Activated T-helper 2 cell treated with anti-CD3 and anti-CD28 coated beads, Interferon-gamma antibody, Interleukin-2, Interleukin-4, amounts not matched to agents 10 μg/mL and 5 μg/mL and 100 μg/mL, durations not matched to agents 14 hours and 24 hours and 36 hours (primary cell): Measurements from ENCODE around the gene KIR3DL1. TPM values are rescaled to one million over a fixed set of nuclear protein-coding genes. Genes with fewer than 3 reads are reported as not detected.
"Not testable (repeated sequence)": the region's sequence is repeated elsewhere in the genome, so short reads cannot be mapped to it uniquely, and the experiment has no call there.

ENCODE experiments used
- DNase-seq: peaks from one replicate; pipeline ENCODE4 v3.0.0; 2021; ENCODE audit warnings: low spot score
- H3K27ac Mint-ChIP-seq: one replicate; pipeline ENCODE4 v1.8.0; 2021; ENCODE audit warnings: mixed read lengths
- H3K27me3 Mint-ChIP-seq: one replicate; pipeline ENCODE4 v1.8.0; 2021; ENCODE audit warnings: low read depth, mixed read lengths
- H3K36me3 Mint-ChIP-seq: one replicate; pipeline ENCODE4 v1.8.0; 2021; ENCODE audit warnings: low read depth, mixed read lengths
- H3K4me1 Mint-ChIP-seq: one replicate; pipeline ENCODE4 v1.8.0; 2021; ENCODE audit warnings: low read depth, mixed read lengths
- H3K4me3 Mint-ChIP-seq: one replicate; pipeline ENCODE4 v1.8.0; 2021; ENCODE audit warnings: low read depth, mild to moderate bottlenecking, moderate library complexity, mixed read lengths
- H3K9me3 Mint-ChIP-seq: one replicate; pipeline ENCODE4 v1.8.0; 2021; ENCODE audit warnings: mixed read lengths
- intact Hi-C: fragments of 100-400 bp; cut with micrococcal nuclease; formaldehyde crosslinking; loops from one replicate; pipeline ENCODE4 v1.15.1; 2023
- total RNA-seq: library from RNA; stranded (reverse); gene quantifications from 2 replicates; pipeline ENCODE4 v1.2.3, GENCODE V29; 2022

Gene KIR3DL1
- total RNA-seq, 1 donor from 2014 or later = not detected

GRCh38 chr19:54832496-54832895, 16.2 kb downstream of the KIR3DL1 start, which contains the start of gene KIR2DS4:
Gene KIR2DS4 (plus strand): TSS chr19:54832676.
- H3K4me1 Mint-ChIP-seq, H3K27ac Mint-ChIP-seq, DNase-seq, H3K9me3 Mint-ChIP-seq, H3K4me3 Mint-ChIP-seq, H3K36me3 Mint-ChIP-seq, H3K27me3 Mint-ChIP-seq, intact Hi-C loops: not testable (repeated sequence)

- DNase-seq, H3K4me3 Mint-ChIP-seq, H3K27ac Mint-ChIP-seq, intact Hi-C loops, H3K27me3 Mint-ChIP-seq, H3K9me3 Mint-ChIP-seq, H3K36me3 Mint-ChIP-seq, H3K4me1 Mint-ChIP-seq: not testable (repeated sequence)
Observed at GRCh38 chr19:54835126-54835525, 18.9 kb downstream of the KIR3DL1 start.

GRCh38 chr19:54837522-54837921, 21.3 kb downstream of the KIR3DL1 start:
- H3K4me1 Mint-ChIP-seq, H3K36me3 Mint-ChIP-seq, intact Hi-C loops, DNase-seq, H3K27ac Mint-ChIP-seq, H3K4me3 Mint-ChIP-seq, H3K9me3 Mint-ChIP-seq, H3K27me3 Mint-ChIP-seq: not testable (repeated sequence)

GRCh38 chr19:54843171-54843570, 26.9 kb downstream of the KIR3DL1 start:
- H3K4me3 Mint-ChIP-seq, DNase-seq, H3K36me3 Mint-ChIP-seq, H3K27ac Mint-ChIP-seq, intact Hi-C loops, H3K27me3 Mint-ChIP-seq, H3K9me3 Mint-ChIP-seq, H3K4me1 Mint-ChIP-seq: not testable (repeated sequence)

- H3K4me1 Mint-ChIP-seq, intact Hi-C loops, H3K27ac Mint-ChIP-seq, H3K9me3 Mint-ChIP-seq, H3K4me3 Mint-ChIP-seq, H3K36me3 Mint-ChIP-seq, H3K27me3 Mint-ChIP-seq, DNase-seq: not testable (repeated sequence)
Observed at GRCh38 chr19:54850061-54850640, 33.9 kb downstream of the KIR3DL1 start, which contains the start of gene KIR3DL2. Gene KIR3DL2 (plus strand): TSS chr19:54850443. CDS start chr19:54850476, 33 bp downstream.

GRCh38 chr19:54850930-54851329, 34.7 kb downstream of the KIR3DL1 start:
- Mint-ChIP-seq H3K9me3 (no peaks in the 10 kb centered on the region), H3K4me3 (no peak overlapping the region), H3K4me1 (no peaks in the 10 kb centered on the region), H3K36me3 (no peaks in the 10 kb centered on the region), H3K27ac (no peak overlapping the region), H3K27me3 (no peaks in the 10 kb centered on the region)
- no peak for DNase-seq
- intact Hi-C loops = no loop called here

GRCh38 chr19:54851353-54851752, 35.1 kb downstream of the KIR3DL1 start:
- Mint-ChIP-seq H3K4me3 (no peak overlapping the region), H3K27me3 (no peaks in the 10 kb centered on the region), H3K9me3 (no peaks in the 10 kb centered on the region), H3K27ac (no peak overlapping the region), H3K4me1 (no peaks in the 10 kb centered on the region), H3K36me3 (no peaks in the 10 kb centered on the region)
- intact Hi-C loops = no loop called here
- DNase-seq = no peak

GRCh38 chr19:54855241-54855640, 39.0 kb downstream of the KIR3DL1 start:
- H3K9me3 Mint-ChIP-seq, H3K4me1 Mint-ChIP-seq, H3K36me3 Mint-ChIP-seq, DNase-seq, H3K27me3 Mint-ChIP-seq, H3K27ac Mint-ChIP-seq, intact Hi-C loops, H3K4me3 Mint-ChIP-seq: not testable (repeated sequence)

GRCh38 chr19:54858476-54858875, 42.2 kb downstream of the KIR3DL1 start:
- H3K4me3 Mint-ChIP-seq, H3K27me3 Mint-ChIP-seq, DNase-seq, intact Hi-C loops, H3K27ac Mint-ChIP-seq, H3K4me1 Mint-ChIP-seq, H3K36me3 Mint-ChIP-seq, H3K9me3 Mint-ChIP-seq: not testable (repeated sequence)

- H3K27me3 Mint-ChIP-seq, H3K4me3 Mint-ChIP-seq, H3K36me3 Mint-ChIP-seq, intact Hi-C loops, DNase-seq, H3K4me1 Mint-ChIP-seq, H3K9me3 Mint-ChIP-seq, H3K27ac Mint-ChIP-seq: not testable (repeated sequence)
Observed at GRCh38 chr19:54859421-54859820, 43.2 kb downstream of the KIR3DL1 start.

GRCh38 chr19:54863459-54863858, 47.2 kb downstream of the KIR3DL1 start:
- H3K27ac Mint-ChIP-seq, DNase-seq: not testable (repeated sequence)

GRCh38 chr19:54871696-54872095, 55.4 kb downstream of the KIR3DL1 start:
- Mint-ChIP-seq H3K4me1 (peaks cover 6% of the 10 kb centered on the region), H3K9me3 (no peaks in the 10 kb centered on the region), H3K27ac (no peak overlapping the region), H3K27me3 (no peaks in the 10 kb centered on the region), H3K36me3 (no peaks in the 10 kb centered on the region), H3K4me3 (no peak overlapping the region)
- no peak for DNase-seq
- intact Hi-C loops = no loop called here

More at GRCh38 chr19:54863459-54863858, 47.2 kb downstream of the KIR3DL1 start:
- H3K4me3 Mint-ChIP-seq, intact Hi-C loops, H3K27me3 Mint-ChIP-seq, H3K9me3 Mint-ChIP-seq, H3K4me1 Mint-ChIP-seq, H3K36me3 Mint-ChIP-seq: not testable (repeated sequence)

- peaks cover 7% of the 10 kb centered on the region for H3K27me3 Mint-ChIP-seq
- no peak for DNase-seq
- H3K4me1 Mint-ChIP-seq = peaks cover 6% of the 10 kb centered on the region
- intact Hi-C loops = no loop called here
- no peak within 1 kb of the TSS for H3K4me3 Mint-ChIP-seq
- H3K36me3 Mint-ChIP-seq = no peaks in the 10 kb centered on the region
- H3K27ac Mint-ChIP-seq = no peak within 1 kb of the TSS
- H3K9me3 Mint-ChIP-seq = no peaks in the 10 kb centered on the region
Observed at GRCh38 chr19:54873990-54874389, 57.7 kb downstream of the KIR3DL1 start, which contains the start of gene FCAR. Gene FCAR (plus strand): TSS chr19:54874235. CDS start chr19:54874290, 55 bp downstream.

- H3K27ac Mint-ChIP-seq = no peak overlapping the region
- H3K27me3 Mint-ChIP-seq = peaks cover 7% of the 10 kb centered on the region
- H3K4me1 Mint-ChIP-seq = peaks cover 6% of the 10 kb centered on the region
- no peak for DNase-seq
- no peaks in the 10 kb centered on the region for H3K36me3 Mint-ChIP-seq
- H3K9me3 Mint-ChIP-seq = no peaks in the 10 kb centered on the region
- H3K4me3 Mint-ChIP-seq = no peak overlapping the region
- intact Hi-C loops = no loop called here
Observed at GRCh38 chr19:54875506-54875905, 59.2 kb downstream of the KIR3DL1 start.
